ENCODE measurements around the gene PDLIM3.
"Not testable (repeated sequence)": the region's sequence is repeated elsewhere in the genome, so short reads cannot be mapped to it uniquely, and the experiment has no call there.

Gene PDLIM3

GRCh38 chr4:185515248-185515647, 20.1 kb downstream of the PDLIM3 start:
- no peak for DNase-seq

GRCh38 chr4:185514182-185514697, 21.1 kb downstream of the PDLIM3 start:
- DNase-seq, result no peak

DNA sequence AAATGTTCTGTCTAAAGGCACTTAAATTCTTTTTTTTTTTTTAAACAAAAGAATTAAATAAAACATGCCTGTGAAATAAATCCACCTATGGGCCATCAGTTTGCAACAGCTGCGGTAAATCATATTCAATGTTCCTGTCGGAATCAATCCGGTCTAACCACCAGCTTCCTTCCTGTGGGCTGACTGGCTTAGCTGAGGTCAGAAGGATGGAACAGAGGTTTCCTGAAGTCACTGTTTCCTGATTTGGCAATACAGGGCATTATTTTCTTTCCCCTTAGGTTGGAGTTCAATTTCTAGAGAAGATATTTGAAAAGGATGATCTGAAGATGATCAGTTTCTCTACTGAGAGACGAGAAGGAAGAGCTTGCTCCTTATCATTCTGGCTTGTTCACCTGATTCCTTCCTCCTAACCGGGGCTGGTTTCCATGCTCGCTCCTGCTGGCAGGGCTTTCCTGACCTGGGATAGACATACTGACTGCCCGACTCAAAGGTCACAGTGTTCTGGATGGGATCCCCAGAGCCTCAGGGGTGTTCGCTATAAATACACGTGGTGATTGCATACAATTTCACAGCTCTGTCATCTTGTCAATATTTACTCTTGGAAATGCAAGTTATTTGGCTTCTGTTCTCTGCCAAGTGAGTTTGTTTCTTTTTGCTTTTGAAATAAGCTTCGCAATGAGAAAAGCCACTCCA, 21.7 kb downstream of the PDLIM3 start:
- no peak for DNase-seq

- no peak for DNase-seq
Observed at GRCh38 chr4:185512516-185512915, 22.8 kb downstream of the PDLIM3 start.

- DNase-seq, result not testable (repeated sequence)
Observed at GRCh38 chr4:185511243-185511642, 24.1 kb downstream of the PDLIM3 start.

DNA sequence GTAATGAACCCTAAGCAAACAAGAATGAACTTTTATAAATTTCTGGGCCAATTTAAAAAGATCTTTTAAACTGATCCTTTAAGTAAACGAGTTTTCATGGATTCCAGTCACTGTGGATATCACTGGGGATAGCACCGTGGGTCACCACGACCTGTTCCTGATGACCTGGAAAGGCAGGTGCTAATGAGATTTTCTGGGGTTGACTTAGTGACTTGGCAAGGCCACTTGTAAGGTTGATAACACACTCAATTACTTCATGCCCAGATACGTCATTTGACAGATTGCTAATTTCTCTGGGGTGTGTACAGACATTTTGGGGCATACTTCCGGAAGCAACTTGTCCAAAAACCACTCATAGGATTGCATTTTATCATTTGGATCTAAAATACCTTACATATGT, 24.5 kb downstream of the PDLIM3 start:
- no peak for DNase-seq

- DNase-seq, result no peak
Observed at GRCh38 chr4:185508181-185508580, 27.1 kb downstream of the PDLIM3 start.

DNA sequence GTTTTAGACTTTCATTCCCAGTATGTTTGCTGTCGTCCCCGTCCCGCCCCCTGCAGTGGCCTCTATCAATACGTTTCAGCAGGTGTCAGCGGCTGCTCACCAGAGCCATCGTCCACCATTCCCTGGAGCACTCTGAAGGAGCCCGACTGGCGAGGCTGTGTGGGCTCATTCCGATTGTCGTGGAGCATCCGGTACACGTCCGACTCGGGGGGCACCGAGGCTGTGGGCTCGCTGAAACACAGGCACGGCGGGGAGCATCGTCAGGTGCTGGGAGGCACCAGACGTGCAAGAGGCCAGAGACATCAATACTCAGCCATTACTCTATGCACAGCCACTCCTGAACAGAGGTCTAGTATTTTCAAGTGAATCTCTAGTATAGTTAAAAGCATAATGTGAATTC, 28.9 kb downstream of the PDLIM3 start:
- no peak for DNase-seq

DNA sequence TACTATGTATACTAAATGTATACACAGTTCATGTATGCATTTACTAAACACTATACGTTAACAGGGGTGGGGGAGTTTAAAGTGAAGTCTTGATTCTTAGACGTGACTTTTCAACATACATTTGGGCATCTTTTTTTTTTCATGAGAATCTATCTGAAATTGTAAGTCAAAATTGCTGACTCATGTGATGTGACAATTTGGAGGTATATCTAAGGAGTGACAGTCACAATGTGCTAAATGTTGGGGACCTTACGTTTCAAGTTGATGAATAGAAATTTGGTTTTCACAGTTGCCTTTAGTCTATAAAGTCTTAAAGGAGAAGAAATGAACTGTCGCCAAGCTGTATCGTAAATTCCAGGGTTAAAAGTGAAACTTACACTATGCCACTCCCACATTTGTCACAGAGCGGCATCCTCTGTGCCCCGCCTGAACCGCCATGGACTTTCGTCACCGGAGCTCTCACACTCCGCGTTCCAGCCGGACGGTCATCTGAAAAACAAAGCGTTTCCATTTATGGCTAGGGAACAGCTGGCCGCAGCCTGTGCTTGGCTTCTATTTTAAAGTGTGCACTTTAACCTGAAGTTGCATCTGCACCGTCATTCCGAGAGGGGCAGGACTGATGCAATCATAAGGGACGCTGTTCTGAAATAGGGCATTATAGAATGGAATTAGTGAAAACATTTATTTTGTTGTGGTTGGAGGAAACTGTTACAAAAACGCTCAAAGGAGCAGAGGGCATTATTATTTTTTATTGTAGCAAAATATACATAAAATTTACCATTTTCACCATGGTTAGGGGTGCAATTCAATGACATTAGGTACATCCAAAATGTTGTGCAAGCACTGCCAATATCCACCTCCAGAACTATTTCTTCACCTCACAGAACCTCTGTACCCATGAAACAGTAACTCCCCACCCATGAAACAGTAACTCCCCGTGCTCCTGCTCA, 30.9 kb downstream of the PDLIM3 start:
- DNase-seq, result no peak

DNA sequence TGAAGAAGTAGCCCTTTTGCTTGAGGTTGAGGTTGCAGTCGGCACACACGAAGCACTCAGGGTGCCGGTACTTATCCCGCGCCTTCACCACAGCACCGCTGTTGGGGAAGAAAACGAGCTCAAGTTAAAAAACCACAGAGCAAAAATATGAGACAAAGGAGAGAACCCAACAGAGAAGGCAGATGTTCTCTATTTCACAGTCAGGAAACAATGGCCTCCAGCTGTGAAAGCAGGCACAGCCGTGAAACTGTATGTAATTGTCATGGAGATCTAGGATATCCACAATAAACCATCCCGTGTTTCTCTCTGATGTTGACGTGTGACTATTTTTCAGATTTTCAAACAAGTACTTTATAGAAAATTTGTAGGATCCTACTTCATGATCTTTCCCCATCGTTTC, 32.9 kb downstream of the PDLIM3 start:
- DNase-seq, result no peak

- no peak for DNase-seq
Observed at GRCh38 chr4:185500576-185500975, 34.7 kb downstream of the PDLIM3 start.

- no peak for DNase-seq
Observed at GRCh38 chr4:185500035-185500434, 35.3 kb downstream of the PDLIM3 start.

- DNase-seq, result no peak
Observed at GRCh38 chr4:185488650-185489049, 46.7 kb downstream of the PDLIM3 start.

GRCh38 chr4:185481401-185481800, 53.9 kb downstream of the PDLIM3 start:
- no peak for DNase-seq

GRCh38 chr4:185480016-185480732, 55.1 kb downstream of the PDLIM3 start:
- no peak for DNase-seq

- no peak for DNase-seq
Observed at GRCh38 chr4:185479507-185479971, 55.8 kb downstream of the PDLIM3 start.

GRCh38 chr4:185473247-185473646, 62.1 kb downstream of the PDLIM3 start:
- no peak for DNase-seq

DNA sequence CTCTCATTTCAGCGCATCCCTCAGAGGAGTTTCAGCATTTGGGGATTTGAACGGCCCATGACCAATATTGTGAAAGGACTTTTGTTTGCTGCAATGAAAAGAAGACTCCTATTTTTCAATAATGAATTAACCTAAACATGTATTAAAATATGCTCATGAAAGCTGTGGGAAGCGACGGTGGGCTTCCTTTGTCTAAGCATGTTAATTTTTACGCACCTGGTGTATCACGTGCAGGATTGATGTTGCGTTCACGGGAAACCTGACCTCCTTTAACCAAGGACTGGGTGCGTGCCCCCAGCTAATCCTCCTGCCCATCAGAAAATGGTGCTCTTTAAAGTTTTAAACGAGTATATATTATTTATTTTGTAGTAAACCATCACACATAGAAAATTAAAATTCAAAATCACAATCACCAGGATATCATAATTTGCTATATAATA, 63.2 kb downstream of the PDLIM3 start:
- DNase-seq, result no peak

GRCh38 chr4:185471235-185472102, 63.8 kb downstream of the PDLIM3 start, which contains the start of gene CCDC110:
Gene CCDC110, minus strand, starts transcription at chr4:185471733. Its CDS starts 50 bp downstream, at chr4:185471683.
- DNase-seq, result no peak

- no peak for DNase-seq
Observed at GRCh38 chr4:185470501-185471195, 64.7 kb downstream of the PDLIM3 start.

DNA sequence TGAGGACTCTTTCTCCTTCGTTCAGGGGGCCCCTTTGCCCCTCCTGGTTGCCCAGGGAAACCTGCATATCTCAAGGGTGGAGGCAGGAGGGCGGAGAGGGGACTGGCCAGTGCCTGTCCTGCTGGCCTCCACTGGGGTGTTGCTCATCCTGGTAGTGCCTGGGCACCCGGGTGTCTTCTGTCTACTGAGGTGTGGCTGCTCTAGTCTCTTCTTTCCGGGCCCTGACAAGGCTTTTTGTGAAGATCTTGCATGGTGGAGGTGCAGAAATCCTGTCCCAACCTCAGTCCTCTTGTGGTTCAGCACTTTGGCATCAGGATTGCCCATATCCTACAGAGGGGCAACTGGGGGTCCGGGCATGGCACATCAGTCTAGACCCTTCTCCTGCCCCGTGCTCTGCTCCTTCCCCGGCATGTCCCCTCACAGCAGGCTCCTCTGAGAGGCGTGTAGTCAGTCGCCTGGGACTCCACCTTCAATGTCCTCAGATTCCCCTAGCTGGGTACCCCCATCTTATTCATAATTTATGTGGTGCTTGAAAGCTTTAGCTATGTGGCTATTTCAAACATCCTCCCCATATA, 65.6 kb downstream of the PDLIM3 start:
- DNase-seq, result no peak
